GM08714 (cell line): ENCODE data around the gene REEP1.

Experiments
- H3K4me3 ChIP-seq: fragments of 200-500 bp; sonication (Bioruptor generic); 2 replicates; pipeline ENCODE4 v1.5.1; 2014; ENCODE audit warnings: mild to moderate bottlenecking, low read length, inconsistent platforms
- ZNF274 ChIP-seq: IDR thresholded peaks from 2 replicates; pipeline ENCODE4 v1.6.1; 2012; ENCODE audit warnings: mild to moderate bottlenecking, low read depth, low read length

Gene REEP1

DNA sequence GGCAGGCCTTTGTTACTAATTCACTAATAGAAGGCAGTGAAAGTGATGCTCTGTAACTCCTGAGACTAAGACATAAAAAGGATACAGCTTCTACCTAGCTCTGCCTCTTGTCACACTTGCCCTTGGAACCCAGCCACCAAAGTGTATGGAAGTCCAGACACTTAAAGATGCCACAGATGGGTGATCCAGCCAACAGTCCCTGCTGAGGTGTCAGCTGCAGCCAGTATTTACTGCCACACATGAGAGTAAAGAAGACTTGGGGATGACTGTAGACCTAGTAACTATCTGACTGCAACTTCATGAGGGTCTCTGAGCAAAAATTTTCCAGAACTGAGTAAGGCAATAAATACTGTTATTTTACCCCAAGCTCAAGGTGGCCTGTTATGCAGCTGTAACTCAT is 151.0 kb downstream of the REEP1 start:
- H3K4me3 ChIP-seq = peak overlapping the region; percentile 54; the same call in 1 of the 2 replicates
- TF ChIP-seq ZNF274 = no peak

DNA sequence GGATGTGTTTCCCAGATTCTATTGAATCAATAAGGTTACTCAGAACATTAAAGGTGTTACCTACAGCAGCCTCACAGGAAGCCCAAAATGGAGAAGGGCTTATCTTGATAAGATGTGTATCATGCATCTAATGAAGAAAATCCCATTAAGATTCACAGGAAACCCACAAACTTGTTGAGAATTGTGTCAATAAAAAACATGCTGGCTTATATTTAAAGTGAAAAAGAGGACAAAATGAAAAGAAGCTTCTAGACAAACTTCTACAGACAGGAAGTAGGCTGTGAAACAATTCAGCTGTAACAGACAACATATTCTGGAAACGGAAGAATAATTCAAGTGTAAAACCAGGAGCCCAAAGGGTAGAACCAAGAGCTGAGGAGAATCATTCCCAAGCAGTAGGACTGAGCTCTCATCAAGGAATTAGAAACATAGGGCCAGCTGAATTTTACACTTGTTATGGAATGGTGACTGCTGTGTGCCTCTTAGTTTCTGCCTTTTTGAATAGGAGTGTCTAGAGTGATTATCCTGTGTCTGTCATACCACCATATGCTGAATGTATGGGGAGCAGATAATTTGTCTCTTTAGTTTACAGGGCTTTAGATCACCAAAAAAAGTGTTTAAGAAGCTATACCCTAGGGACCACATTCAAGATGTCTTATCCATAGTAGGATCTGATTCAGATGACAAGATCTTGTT is 151.8 kb downstream of the REEP1 start:
- no peak for TF ChIP-seq ZNF274
- peak overlapping the region; percentile 41; the same call in 1 of the 2 replicates for H3K4me3 ChIP-seq

DNA sequence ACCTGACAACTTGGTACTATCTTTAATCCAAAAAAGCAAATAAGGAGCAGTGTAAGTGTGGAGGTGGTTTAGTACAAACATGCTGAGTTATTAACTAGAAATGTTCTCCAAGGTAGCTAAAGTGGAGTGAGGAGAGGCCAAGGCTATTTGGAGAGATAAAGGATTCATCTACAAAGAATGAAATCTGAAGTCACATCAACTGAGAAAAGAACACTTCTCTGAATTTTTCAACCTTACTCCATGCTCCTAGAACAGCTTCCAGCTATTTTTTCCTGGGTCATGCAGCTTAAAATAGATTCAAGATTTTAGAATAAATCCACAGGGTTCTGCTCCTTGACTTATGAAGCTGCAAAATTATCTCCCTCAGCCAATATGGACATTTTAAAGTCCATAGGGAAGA is 160.8 kb downstream of the REEP1 start:
- no peak overlapping the region for H3K4me3 ChIP-seq
- TF ChIP-seq ZNF274 = no peak

DNA sequence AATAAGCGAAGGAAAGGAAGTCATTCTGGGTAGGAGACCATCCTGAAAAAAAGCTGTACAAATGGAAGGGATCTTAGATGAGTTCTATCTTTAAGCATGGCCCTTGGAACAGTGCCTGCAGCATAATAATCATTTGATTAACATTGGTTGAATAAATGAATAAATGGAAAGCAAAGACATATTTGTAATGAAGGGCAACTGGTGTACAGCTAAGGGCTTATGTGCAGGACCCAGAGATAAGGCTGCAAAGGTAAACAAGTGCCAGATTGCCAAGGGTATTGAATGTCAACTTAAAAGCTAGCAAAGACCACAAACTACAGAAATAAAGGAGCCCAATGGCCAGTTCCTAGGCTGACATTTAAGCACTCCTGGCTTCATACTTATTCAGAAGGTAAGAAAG is 161.6 kb downstream of the REEP1 start:
- TF ChIP-seq ZNF274 = no peak
- H3K4me3 ChIP-seq = no peak overlapping the region

DNA sequence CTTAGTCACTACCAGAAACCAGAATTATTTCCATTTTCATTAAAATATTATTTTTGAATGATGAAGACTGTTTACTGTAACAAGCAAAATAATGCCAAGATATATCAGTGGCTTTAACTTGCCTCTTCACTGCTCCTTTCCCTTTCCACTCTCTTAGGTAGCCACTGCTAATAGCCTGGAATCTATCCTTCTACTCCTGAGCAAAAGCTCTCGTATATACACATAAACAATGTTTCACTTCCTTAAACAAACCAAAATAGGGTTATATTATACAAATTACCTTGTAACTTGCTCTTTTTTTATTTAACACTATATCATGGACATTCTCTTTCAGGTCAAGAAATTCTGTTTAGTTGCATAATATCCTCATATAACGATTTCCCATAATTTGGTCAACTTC is 163.0 kb downstream of the REEP1 start:
- no peak overlapping the region for H3K4me3 ChIP-seq
- no peak for TF ChIP-seq ZNF274

DNA sequence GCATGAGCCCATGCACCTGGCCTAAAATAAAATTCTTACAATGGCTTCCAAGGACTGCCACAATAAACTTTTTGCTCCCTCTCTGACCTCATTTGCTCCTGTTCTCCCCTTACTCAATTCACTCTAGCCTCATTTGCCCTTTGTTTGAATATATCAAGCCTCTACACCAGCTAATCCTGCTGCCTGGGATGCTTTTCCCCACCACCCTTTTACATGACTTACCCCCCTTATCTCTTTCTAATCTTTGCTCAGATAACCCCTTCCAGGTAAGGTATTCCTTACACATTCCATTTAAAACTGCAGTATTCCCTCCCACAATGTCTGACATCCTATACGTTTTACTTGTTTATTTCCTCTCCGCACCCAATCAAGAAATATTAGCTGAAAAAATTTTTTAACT is 164.8 kb downstream of the REEP1 start:
- no peak for TF ChIP-seq ZNF274
- H3K4me3 ChIP-seq = no peak overlapping the region

DNA sequence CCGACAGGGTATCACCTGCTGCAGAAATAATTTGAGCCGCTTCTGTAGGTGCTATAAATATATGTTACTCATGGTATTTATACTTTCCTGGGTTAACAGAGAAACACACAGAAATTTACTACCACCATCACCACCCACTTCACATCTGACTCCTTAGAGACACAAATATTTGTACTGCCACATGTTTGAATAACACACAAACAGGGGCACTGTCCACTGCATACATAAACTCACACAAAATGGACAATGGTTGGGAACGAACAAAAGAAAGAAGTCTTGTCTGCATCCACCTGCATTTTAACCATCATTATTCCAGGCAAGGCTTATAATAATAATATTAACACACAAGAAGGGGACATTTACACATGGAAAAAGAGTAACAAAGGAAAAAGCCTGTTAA is 166.1 kb downstream of the REEP1 start:
- TF ChIP-seq ZNF274 = no peak
- no peak overlapping the region for H3K4me3 ChIP-seq

DNA sequence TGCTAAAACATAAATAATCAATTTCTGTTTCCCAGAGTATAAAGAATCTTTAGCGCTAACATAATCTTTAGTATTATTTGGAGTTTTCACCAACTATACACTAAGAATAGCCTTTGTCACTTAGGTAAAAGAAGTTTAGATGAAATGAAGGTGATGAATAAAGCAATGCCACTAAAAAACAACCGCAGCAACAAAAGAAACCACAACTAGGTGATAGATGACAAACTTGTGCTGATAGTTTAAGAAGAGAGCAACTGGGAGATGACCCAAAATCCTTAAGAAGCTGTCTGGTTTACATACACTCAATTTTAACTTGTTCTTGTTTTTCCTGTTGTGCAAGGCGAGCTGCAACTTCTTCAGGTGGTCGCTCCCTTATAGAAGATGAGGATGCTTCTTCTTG is 167.0 kb downstream of the REEP1 start:
- no peak for TF ChIP-seq ZNF274
- H3K4me3 ChIP-seq = no peak overlapping the region
